GM12878 (cell line): Measurements from ENCODE around the gene SLC24A3. TPM values are rescaled to one million over a fixed set of nuclear protein-coding genes. Genes with fewer than 3 reads are reported as not detected.

Experiments
- ASH2L ChIP-seq: fragments of 300-600, 200-600 bp; sonication (generic); IDR thresholded peaks from 2 replicates; pipeline ENCODE4 v1.6.1; 2017; ENCODE audit warnings: low read depth, mild to moderate bottlenecking, borderline replicate concordance
- CBFB ChIP-seq: IDR thresholded peaks from 2 replicates; pipeline ENCODE4 v1.6.1; 2016; ENCODE audit warnings: antibody characterized with exemption, low read depth
- DPF2 ChIP-seq: fragments of 450-650 bp; IDR thresholded peaks from 2 replicates; pipeline ENCODE4 v1.6.1; 2017; ENCODE audit warnings: mild to moderate bottlenecking
- E2F4 ChIP-seq: IDR thresholded peaks from 2 replicates; pipeline ENCODE4 v1.6.1; 2012; ENCODE audit warnings: low read depth, low read length, improper control_type of control experiment
- ELK1 ChIP-seq: IDR thresholded peaks from 2 replicates; pipeline ENCODE4 v1.6.1; 2012; ENCODE audit warnings: low read depth, low read length, improper control_type of control experiment
- IRF5 ChIP-seq: fragments of 450-650 bp; IDR thresholded peaks from 2 replicates; pipeline ENCODE4 v1.6.1; 2017; ENCODE audit warnings: borderline replicate concordance
- LARP7 ChIP-seq: fragments of 450-650 bp; IDR thresholded peaks from 2 replicates; pipeline ENCODE4 v1.6.1; 2017; ENCODE audit warnings: mild to moderate bottlenecking
- PRDM15 ChIP-seq: fragments of 450-650 bp; formaldehyde crosslinking; IDR thresholded peaks from 2 replicates; pipeline ENCODE4 v1.4.0; 2020; ENCODE audit warnings: mild to moderate bottlenecking, moderate library complexity
- STAT1 ChIP-seq: fragments of 450-650 bp; conservative IDR thresholded peaks from 2 replicates; pipeline ENCODE4 v1.6.1; 2014; ENCODE audit warnings: antibody characterized with exemption, mild to moderate bottlenecking
- ZBED1 ChIP-seq: IDR thresholded peaks from 2 replicates; pipeline ENCODE4 v1.6.1; 2016; ENCODE audit warnings: borderline replicate concordance
- polyA plus RNA-seq, 11 experiments: library from polyadenylated mRNA; depleted of rRNA in 4 of 11; unstranded in 6 of 11; stranded (reverse) in 5 of 11; fragments of >200 nt; fragmentation: Nextera tagmentation in 4 of 11; fragmentation: Illumina TruSeq in 1 of 11; extraction: Ambion mirVana in 4 of 11; extraction: Trizol in 1 of 11; gene quantifications; 1 replicate in 1 of 11; 2 replicates in 10 of 11; pipeline versions ENCODE4 v1.2.1 to v1.2.3, GENCODE V29; 2011 to 2016; ENCODE audit warnings: inconsistent platforms in 2 of 11, missing spikeins in 2 of 11, low read depth in 1 of 11
- total RNA-seq, 4 experiments: library from RNA; depleted of rRNA in 3 of 4; stranded (reverse); fragments of >200 nt in 3 of 4; fragmentation: Illumina TruSeq in 1 of 4; extraction: Trizol in 1 of 4; gene quantifications; 2 replicates each; pipeline versions ENCODE4 v1.2.1 to v1.2.3, GENCODE V29; 2013 to 2021

Gene SLC24A3
- total and polyA plus RNA-seq, 10 of the 15 experiments (the other 5 are each of a cell fraction or from before 2014, with no cell fraction given) = 0.04 TPM; not detected in 9

- TF ChIP-seq ZBED1 (no peak), LARP7 (no peak), PRDM15 (no peak), ASH2L (no peak), IRF5 (no peak), STAT1 (no peak), E2F4 (no peak), DPF2 (no peak), ELK1 (no peak), CBFB (no peak)
Observed at GRCh38 chr20:19404826-19405225, 192.4 kb downstream of the SLC24A3 start (continued).
